ENCODE results near the gene CUL3.

Gene CUL3

GRCh38 chr2:224428787-224429440 is 156.2 kb downstream of the CUL3 start:
- DNase-seq (ENCODE audit: low read depth) = no peak
- TF ChIP-seq CTCF (IDR thresholded peaks at IDR 0.05; ENCODE audit: control insufficient read depth, extremely low read depth, insufficient read depth) = no peak
- H3K4me3 ChIP-seq (ENCODE audit: low read depth, low read length) = no peak overlapping the region

GRCh38 chr2:224427471-224427870 is 157.7 kb downstream of the CUL3 start:
- TF ChIP-seq CTCF (IDR thresholded peaks at IDR 0.05; ENCODE audit: control insufficient read depth, extremely low read depth, insufficient read depth) = no peak
- DNase-seq (ENCODE audit: low read depth) = no peak
- H3K4me3 ChIP-seq (ENCODE audit: low read depth, low read length) = no peak overlapping the region

GRCh38 chr2:224426656-224427055 is 158.5 kb downstream of the CUL3 start:
- TF ChIP-seq CTCF (IDR thresholded peaks at IDR 0.05; ENCODE audit: control insufficient read depth, extremely low read depth, insufficient read depth) = no peak
- DNase-seq (ENCODE audit: low read depth) = no peak
- H3K4me3 ChIP-seq (ENCODE audit: low read depth, low read length) = no peak overlapping the region

- no peak overlapping the region for H3K4me3 ChIP-seq (ENCODE audit: low read depth, low read length)
- no peak for TF ChIP-seq CTCF (IDR thresholded peaks at IDR 0.05; ENCODE audit: control insufficient read depth, extremely low read depth, insufficient read depth)
- DNase-seq (ENCODE audit: low read depth) = no peak
Observed at GRCh38 chr2:224421065-224421464, 164.1 kb downstream of the CUL3 start.

Measured in LNCaP clone FGC (cell line).